Measurements from ENCODE around the gene PADI2. TPM values are rescaled to one million over a fixed set of nuclear protein-coding genes. Genes with fewer than 3 reads are reported as not detected.

The PADI2 gene
- total and polyA plus RNA-seq, 2 of the 8 experiments (the other 6 are each of a cell fraction or from before 2014, with no cell fraction given): 1.6 to 7.5 TPM

- H4K8ac ChIP-seq (ENCODE audit: extremely low read depth, insufficient read depth, low read length): no peak overlapping the region; the same call in 1 of the 2 replicates
- no peak overlapping the region for H4K91ac ChIP-seq (replicated peaks; ENCODE audit: insufficient read length, low read length)
- no peak overlapping the region for H2BK20ac ChIP-seq (ENCODE audit: low read length)
- no peaks in the 10 kb centered on the region for H3K27me3 ChIP-seq (replicated peaks in 1 of 4; ENCODE audit: control insufficient read depth in 3 of 4, extremely low read depth in 1 of 4, insufficient read depth in 3 of 4, low read length in 3 of 4)
- no peaks in the 10 kb centered on the region for H3K4me1 ChIP-seq (replicated peaks in 1 of 4; ENCODE audit: control insufficient read depth in 3 of 4, insufficient read depth in 4 of 4, low read length in 3 of 4)
- H2BK15ac ChIP-seq (ENCODE audit: low read length): no peak overlapping the region
- H3K27ac ChIP-seq (ENCODE audit: low read depth, low read length): no peak overlapping the region
- FAIRE-seq (no peak), DNase-seq (ENCODE audit: low read depth in 1 of 2, low spot score in 2 of 2) (no peak)
- no peaks in the 10 kb centered on the region for H3K9me3 ChIP-seq (ENCODE audit: insufficient read depth in 2 of 2, low read depth in 1 of 2, low read length in 1 of 2)
- no peaks in the 10 kb centered on the region for H3K79me2 ChIP-seq (ENCODE audit: control insufficient read depth in 1 of 2, insufficient read depth in 2 of 2, low read length in 2 of 2)
- WGBS, 2 experiments (ENCODE audit: extremely low coverage in 1 of 2, insufficient coverage in 1 of 2, insufficient read length in 1 of 2, insufficient replicate concordance in 2 of 2, low coverage in 1 of 2, low lambda C conversion rate in 2 of 2, missing lambda C conversion rate in 1 of 2): 72% methylated on average over 10 of the region's 10 CpGs; no CpG with 5 or more reads in 1 of the 2 experiments
- no peak overlapping the region for H3K9ac ChIP-seq (replicated peaks in 1 of 4; ENCODE audit: extremely low read depth in 1 of 4, low read depth in 3 of 4, low read length in 3 of 4)
- no peaks in the 10 kb centered on the region for H3K36me3 ChIP-seq (ENCODE audit: control insufficient read depth in 2 of 4, insufficient read depth in 4 of 4, low read length in 3 of 4)
- no peak overlapping the region for H2AK5ac ChIP-seq (ENCODE audit: low read depth, low read length)
- H4K5ac ChIP-seq (ENCODE audit: insufficient read length, low read depth, low read length): no peak overlapping the region
- no peak overlapping the region for H3K23ac ChIP-seq (ENCODE audit: insufficient read length)
- H3K18ac ChIP-seq (ENCODE audit: extremely low read depth, low read length): no peak overlapping the region
- no peak overlapping the region for H3K4me2 ChIP-seq (ENCODE audit: insufficient read depth in 1 of 2, low read depth in 2 of 2, low read length in 2 of 2)
- no peak overlapping the region for H2AFZ ChIP-seq (ENCODE audit: low read length)
- no peak overlapping the region for H2BK12ac ChIP-seq (ENCODE audit: low read depth, low read length)
- no peak overlapping the region for H2BK120ac ChIP-seq (replicated peaks; ENCODE audit: low read depth, low read length)
- no peak overlapping the region for H2BK5ac ChIP-seq (ENCODE audit: low read depth, low read length)
- H3K4ac ChIP-seq (replicated peaks; ENCODE audit: insufficient read length, low read depth, low read length): no peak overlapping the region
- H3K56ac ChIP-seq (replicated peaks; ENCODE audit: insufficient read length, low read depth, low read length): no peak overlapping the region
- H4K20me1 ChIP-seq (replicated peaks in 1 of 2; ENCODE audit: control insufficient read depth in 1 of 2, insufficient read depth in 2 of 2, low read length in 2 of 2): no peaks in the 10 kb centered on the region
- H3K14ac ChIP-seq (ENCODE audit: insufficient read length): no peak overlapping the region
- no peak for TF ChIP-seq CBX8 (IDR thresholded peaks at IDR 0.05; ENCODE audit: borderline replicate concordance, low read depth, low read length)
- no peak for TF ChIP-seq POLR2AphosphoS5 (IDR thresholded peaks at IDR 0.05; ENCODE audit: low read depth, low read length)
- TF ChIP-seq SP1 (IDR thresholded peaks at IDR 0.05; ENCODE audit: low read depth, low read length): no peak
- no peak for TF ChIP-seq ATF3 (IDR thresholded peaks at IDR 0.05; ENCODE audit: insufficient read depth, low read depth, low read length)
- no peak overlapping the region for H3K4me3 ChIP-seq (ENCODE audit: extremely low read depth in 1 of 4, insufficient read depth in 2 of 4, low read depth in 3 of 4, low read length in 4 of 4)
- no peaks in the 10 kb centered on the region for H3K79me1 ChIP-seq (ENCODE audit: low read depth, low read length)
- CTCF ChIA-PET (ENCODE audit: partially characterized antibody): interaction anchor here (5.4 kb wide), 1 partner anchor 8 kb away, joined by 27 read pairs; no protein-coding TSS in a partner anchor
- no peaks in the 10 kb centered on the region for H3K23me2 ChIP-seq (ENCODE audit: low read depth, low read length)
- POLR2A ChIA-PET (ENCODE audit: partially characterized antibody): no interaction called here
Observed at GRCh38 chr1:17067465-17068240, 51.6 kb downstream of the PADI2 start.
